ENCODE data around the gene FAM83E. TPM values are rescaled to one million over a fixed set of nuclear protein-coding genes. Genes with fewer than 3 reads are reported as not detected.
A peak's percentile ranks its signal among the peaks of the same experiment; 100 is the strongest.

Gene FAM83E
- total RNA-seq, 1 experiment from 2014 or later = 8.8 TPM

GRCh38 chr19:48636859-48637448 lies 22.1 kb upstream of the FAM83E start, which contains the start of gene DBP:
Gene DBP, minus strand, starts transcription at chr19:48637379. Its CDS starts 385 bp downstream, at chr19:48636994.
- no peak for TF ChIP-seq ZNF232 (CRISPR knock-in tag; IDR thresholded peaks at IDR 0.05)
- 0 out of 2 replicates have a peak, but pooled peaks have one; percentile 9 for TF ChIP-seq HMGXB4 (CRISPR knock-in tag; IDR thresholded peaks at IDR 0.05)
- no peak for TF ChIP-seq CREM (CRISPR knock-in tag; IDR thresholded peaks at IDR 0.05)
- 0 out of 2 replicates have a peak, but pooled peaks have one; percentile 27 for TF ChIP-seq IRF2 (CRISPR knock-in tag; IDR thresholded peaks at IDR 0.05; ENCODE audit: borderline replicate concordance, low read depth)
- TF ChIP-seq CBFB (CRISPR knock-in tag; IDR thresholded peaks at IDR 0.05; ENCODE audit: low read depth) = 0 out of 2 replicates have a peak, but pooled peaks have one; percentile 2
- Mint-ChIP-seq H3K9me3 (no peaks in the 10 kb centered on the region), H3K27ac (peak within 1 kb of the TSS; percentile 98), H3K4me1 (peaks cover 41% of the 10 kb centered on the region), H3K4me3 (peak within 1 kb of the TSS; percentile 81), H3K36me3 (peaks cover 9% of the 10 kb centered on the region; the same call in 1 of the 2 replicates), H3K27me3 (ENCODE audit: low read depth) (peaks cover 15% of the 10 kb centered on the region)
- ChIA-PET CTCF (interaction anchor here (1.5 to 1.6 kb wide), 2 partner anchors 9 to 176 kb away, joined by 4 to 5 read pairs; partner anchors contain the start of gene CA11), POLR2A (interaction anchor here (1.2 kb wide), 1 partner anchor 102 kb away, joined by 3 read pairs; no protein-coding TSS in a partner anchor)
- peak; percentile 2; the same call in 1 of the 2 replicates for ATAC-seq
- peak; percentile 50 for DNase-seq (ENCODE audit: low spot score)

GRCh38 chr19:48635966-48636858 lies 21.3 kb upstream of the FAM83E start:
- no peak for DNase-seq (ENCODE audit: low spot score)
- H3K27me3 Mint-ChIP-seq (ENCODE audit: low read depth) = peaks cover 15% of the 10 kb centered on the region
- ChIA-PET POLR2A (no interaction called here), CTCF (interaction anchor here (1.5 kb wide), 1 partner anchor 10 kb away, joined by 5 read pairs; the partner anchor contains the start of gene CA11)
- TF ChIP-seq ZNF263 (CRISPR knock-in tag; IDR thresholded peaks at IDR 0.05; ENCODE audit: low read depth) (peak; percentile 61), HMGXB4 (CRISPR knock-in tag; IDR thresholded peaks at IDR 0.05) (0 out of 2 replicates have a peak, but pooled peaks have one; percentile 3), PRDM15 (CRISPR knock-in tag; IDR thresholded peaks at IDR 0.05) (no peak), JUN (CRISPR knock-in tag; IDR thresholded peaks at IDR 0.05) (no peak), USF1 (CRISPR knock-in tag; IDR thresholded peaks at IDR 0.05) (no peak), USF2 (CRISPR knock-in tag; IDR thresholded peaks at IDR 0.05) (peak; percentile 27; the same call in 1 of the 2 replicates), GABPB1 (CRISPR knock-in tag; IDR thresholded peaks at IDR 0.05) (no peak)
- H3K4me1 Mint-ChIP-seq = peaks cover 46% of the 10 kb centered on the region
- H3K27ac Mint-ChIP-seq = no peak overlapping the region
- H3K4me3 Mint-ChIP-seq = peak overlapping the region; percentile 81
- no peak for ATAC-seq
- no peaks in the 10 kb centered on the region for H3K9me3 Mint-ChIP-seq
- H3K36me3 Mint-ChIP-seq = peaks cover 7% of the 10 kb centered on the region; the same call in 1 of the 2 replicates
